ENCODE data around the gene NUDT5. TPM values are rescaled to one million over a fixed set of nuclear protein-coding genes. Genes with fewer than 3 reads are reported as not detected.

Gene NUDT5
- total and polyA plus RNA-seq, 7 donors, result 4.8 to 11.3 (median 5.2) TPM

GRCh38 chr10:12214093-12214492 is 18.4 kb upstream of the NUDT5 start:
- no peaks in the 10 kb centered on the region for H3K27me3 ChIP-seq (ENCODE audit: insufficient read depth in 3 of 3, low read length in 2 of 3)
- WGBS, 3 donors, result 64 to 76% (median 71%) methylated on average over 4 of the region's 4 CpGs
- peaks cover 11% of the 10 kb centered on the region for H3K4me1 ChIP-seq
- peaks cover 19 to 81% of the 10 kb centered on the region in 2 donors for H3K36me3 ChIP-seq (ENCODE audit: insufficient read depth in 1 of 2, low read depth in 1 of 2)
- no peak for DNase-seq
- no peak overlapping the region for H3K27ac ChIP-seq
- H3K4me3 ChIP-seq, result no peak overlapping the region
- H3K9me3 ChIP-seq, result no peaks in the 10 kb centered on the region
- TF ChIP-seq, protein P1, sequence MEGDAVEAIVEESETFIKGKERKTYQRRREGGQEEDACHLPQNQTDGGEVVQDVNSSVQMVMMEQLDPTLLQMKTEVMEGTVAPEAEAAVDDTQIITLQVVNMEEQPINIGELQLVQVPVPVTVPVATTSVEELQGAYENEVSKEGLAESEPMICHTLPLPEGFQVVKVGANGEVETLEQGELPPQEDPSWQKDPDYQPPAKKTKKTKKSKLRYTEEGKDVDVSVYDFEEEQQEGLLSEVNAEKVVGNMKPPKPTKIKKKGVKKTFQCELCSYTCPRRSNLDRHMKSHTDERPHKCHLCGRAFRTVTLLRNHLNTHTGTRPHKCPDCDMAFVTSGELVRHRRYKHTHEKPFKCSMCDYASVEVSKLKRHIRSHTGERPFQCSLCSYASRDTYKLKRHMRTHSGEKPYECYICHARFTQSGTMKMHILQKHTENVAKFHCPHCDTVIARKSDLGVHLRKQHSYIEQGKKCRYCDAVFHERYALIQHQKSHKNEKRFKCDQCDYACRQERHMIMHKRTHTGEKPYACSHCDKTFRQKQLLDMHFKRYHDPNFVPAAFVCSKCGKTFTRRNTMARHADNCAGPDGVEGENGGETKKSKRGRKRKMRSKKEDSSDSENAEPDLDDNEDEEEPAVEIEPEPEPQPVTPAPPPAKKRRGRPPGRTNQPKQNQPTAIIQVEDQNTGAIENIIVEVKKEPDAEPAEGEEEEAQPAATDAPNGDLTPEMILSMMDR (IDR thresholded peaks at IDR 0.05), result no peak
- no peak for ATAC-seq
- intact Hi-C loops (cut with DNase I), result no loop called here

DNA sequence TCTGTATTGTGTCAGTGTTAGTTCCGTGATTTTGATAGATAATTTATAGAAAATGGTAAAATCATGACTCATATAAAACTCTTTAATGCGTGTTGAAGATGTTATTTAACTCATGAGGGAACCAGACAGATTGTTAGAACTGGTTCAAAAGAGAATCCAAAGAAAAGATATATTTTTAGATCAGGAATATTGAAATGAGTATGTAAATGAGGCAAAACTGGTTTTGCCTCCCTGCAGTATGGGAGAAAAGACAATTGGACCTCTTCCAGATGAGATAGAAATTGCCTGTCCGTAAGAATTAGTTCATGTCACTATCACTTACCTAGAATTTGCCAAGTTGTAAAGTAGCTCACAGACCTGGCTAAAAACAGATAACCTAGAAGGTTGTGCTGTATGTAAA is 17.9 kb upstream of the NUDT5 start:
- H3K4me3 ChIP-seq, result no peak overlapping the region
- no peak for DNase-seq
- peaks cover 16 to 76% of the 10 kb centered on the region in 2 donors for H3K36me3 ChIP-seq (ENCODE audit: insufficient read depth in 1 of 2, low read depth in 1 of 2)
- no peak overlapping the region for H3K27ac ChIP-seq
- peaks cover 11% of the 10 kb centered on the region for H3K4me1 ChIP-seq
- intact Hi-C loops (cut with DNase I), result no loop called here
- TF ChIP-seq, protein P1 (IDR thresholded peaks at IDR 0.05), result no peak
- H3K9me3 ChIP-seq, result no peaks in the 10 kb centered on the region
- peak in 1 of 4 donors; percentile 33 for ATAC-seq
- 64 to 67% (median 65%) methylated on average over 3 of the region's 3 CpGs for WGBS, 3 donors
- no peaks in the 10 kb centered on the region for H3K27me3 ChIP-seq (ENCODE audit: insufficient read depth in 3 of 3, low read length in 2 of 3)

GRCh38 chr10:12212454-12212853 is 16.8 kb upstream of the NUDT5 start:
- DNase-seq (no peak), ATAC-seq (no peak)
- no peaks in the 10 kb centered on the region for H3K9me3 ChIP-seq
- H3K4me3 ChIP-seq, result no peak overlapping the region
- peaks cover 14 to 72% of the 10 kb centered on the region in 2 donors for H3K36me3 ChIP-seq (ENCODE audit: insufficient read depth in 1 of 2, low read depth in 1 of 2)
- TF ChIP-seq, protein P1 (IDR thresholded peaks at IDR 0.05), result no peak
- peaks cover 11% of the 10 kb centered on the region for H3K4me1 ChIP-seq
- H3K27ac ChIP-seq, result no peak overlapping the region
- WGBS, 3 donors, result 88 to 96% (median 90%) methylated on average over 3 of the region's 3 CpGs
- no peaks in the 10 kb centered on the region for H3K27me3 ChIP-seq (ENCODE audit: insufficient read depth in 3 of 3, low read length in 2 of 3)
- intact Hi-C loops (cut with DNase I), result no loop called here

- TF ChIP-seq, protein P1 (IDR thresholded peaks at IDR 0.05), result no peak
- intact Hi-C loops (cut with DNase I), result no loop called here
- H3K36me3 ChIP-seq (ENCODE audit: insufficient read depth in 1 of 2, low read depth in 1 of 2), result peaks cover 10 to 75% of the 10 kb centered on the region in 2 donors
- H3K4me3 ChIP-seq, result no peak overlapping the region
- 95 to 99% (median 98%) methylated on average over 5 of the region's 5 CpGs for WGBS, 3 donors
- ATAC-seq (no peak), DNase-seq (no peak)
- H3K27ac ChIP-seq, result no peak overlapping the region
- no peaks in the 10 kb centered on the region for H3K4me1 ChIP-seq
- H3K27me3 ChIP-seq (ENCODE audit: insufficient read depth in 3 of 3, low read length in 2 of 3), result no peaks in the 10 kb centered on the region
- H3K9me3 ChIP-seq, result no peaks in the 10 kb centered on the region
These were observed 12.8 kb upstream of the NUDT5 start for GRCh38 chr10:12208460-12208859.

GRCh38 chr10:12207114-12207513 is 11.4 kb upstream of the NUDT5 start:
- TF ChIP-seq, protein P1 (IDR thresholded peaks at IDR 0.05), result no peak
- intact Hi-C loops (cut with DNase I), result no loop called here
- ATAC-seq (no peak), DNase-seq (no peak)
- Histone ChIP-seq H3K9me3 (no peaks in the 10 kb centered on the region), H3K4me1 (no peaks in the 10 kb centered on the region), H3K27me3 (ENCODE audit: insufficient read depth in 3 of 3, low read length in 2 of 3) (no peaks in the 10 kb centered on the region), H3K36me3 (ENCODE audit: insufficient read depth in 1 of 2, low read depth in 1 of 2) (peaks cover 6 to 70% of the 10 kb centered on the region in 2 donors), H3K27ac (no peak overlapping the region), H3K4me3 (no peak overlapping the region)
- 81 to 87% (median 84%) methylated on average over 3 of the region's 3 CpGs for WGBS, 3 donors
